Fibroblast of the aortic adventitia (primary cell): Measurements from ENCODE around the gene ACO1. TPM values are rescaled to one million over a fixed set of nuclear protein-coding genes. Genes with fewer than 3 reads are reported as not detected.
A peak's percentile ranks its signal among the peaks of the same experiment; 100 is the strongest.

Source experiments
- DNase-seq: peaks from one replicate; pipeline ENCODE4 v3.0.0-alpha.2; 2010; ENCODE audit warnings: low read depth
- H3K4me3 ChIP-seq: 2 replicates; pipeline ENCODE4 v1.5.1; 2011; ENCODE audit warnings: low read depth, mild to moderate bottlenecking, control low read depth, low read length, moderate library complexity
- CTCF ChIP-seq: IDR thresholded peaks from 2 replicates; pipeline ENCODE4 v1.5.1; 2011; ENCODE audit warnings: mild to moderate bottlenecking, low read length, control low read depth, inconsistent platforms; ENCODE audit not compliant: insufficient read depth
- total RNA-seq: library from RNA; depleted of rRNA; stranded (reverse); fragments of >200 nt; gene quantifications from 2 replicates; pipeline ENCODE4 v1.2.3, GENCODE V29; 2012; ENCODE audit warnings: low replicate concordance

ACO1 gene
- 81.3 and 125 TPM in 2 replicates for total RNA-seq

- peak; percentile 77 for DNase-seq
- TF ChIP-seq CTCF, result no peak
- H3K4me3 ChIP-seq, result peak within 1 kb of the TSS; percentile 92
Measured at GRCh38 chr9:32384364-32385151, at the start of gene ACO1. TSS of gene ACO1 (plus strand) at chr9:32384643. CDS start at chr9:32405507, 20,864 bp downstream.

- TF ChIP-seq CTCF, result no peak
- no peak overlapping the region for H3K4me3 ChIP-seq
- no peak for DNase-seq
Measured at GRCh38 chr9:32334916-32335895, 49.2 kb upstream of the ACO1 start.

GRCh38 chr9:32339424-32339823, 45.0 kb upstream of the ACO1 start:
- DNase-seq, result no peak
- no peak overlapping the region for H3K4me3 ChIP-seq
- TF ChIP-seq CTCF, result no peak

- H3K4me3 ChIP-seq, result no peak overlapping the region
- DNase-seq, result no peak
- no peak for TF ChIP-seq CTCF
Measured at GRCh38 chr9:32340361-32340760, 44.1 kb upstream of the ACO1 start.

GRCh38 chr9:32344551-32345182, 39.8 kb upstream of the ACO1 start:
- peak overlapping the region; percentile 40 for H3K4me3 ChIP-seq
- TF ChIP-seq CTCF, result no peak
- DNase-seq, result peak; percentile 35

- no peak for TF ChIP-seq CTCF
- no peak overlapping the region for H3K4me3 ChIP-seq
- DNase-seq, result no peak
Measured at GRCh38 chr9:32345243-32345642, 39.2 kb upstream of the ACO1 start.
